Suprapubic skin (tissue), 2 donors: Measurements from ENCODE around the gene NME3.

Source experiments
- EP300 ChIP-seq: sonication (generic); formaldehyde crosslinking; IDR thresholded peaks from one replicate; pipeline ENCODE4 v1.6.1; 2017; ENCODE audit warnings: antibody characterized with exemption
- POLR2A ChIP-seq, 2 donors: fragments of 450-650 bp; IDR thresholded peaks; one replicate each; pipeline ENCODE4 v1.6.1; 2017; ENCODE audit warnings: antibody characterized with exemption in 2 of 2, mild to moderate bottlenecking in 2 of 2, moderate library complexity in 2 of 2

DNA sequence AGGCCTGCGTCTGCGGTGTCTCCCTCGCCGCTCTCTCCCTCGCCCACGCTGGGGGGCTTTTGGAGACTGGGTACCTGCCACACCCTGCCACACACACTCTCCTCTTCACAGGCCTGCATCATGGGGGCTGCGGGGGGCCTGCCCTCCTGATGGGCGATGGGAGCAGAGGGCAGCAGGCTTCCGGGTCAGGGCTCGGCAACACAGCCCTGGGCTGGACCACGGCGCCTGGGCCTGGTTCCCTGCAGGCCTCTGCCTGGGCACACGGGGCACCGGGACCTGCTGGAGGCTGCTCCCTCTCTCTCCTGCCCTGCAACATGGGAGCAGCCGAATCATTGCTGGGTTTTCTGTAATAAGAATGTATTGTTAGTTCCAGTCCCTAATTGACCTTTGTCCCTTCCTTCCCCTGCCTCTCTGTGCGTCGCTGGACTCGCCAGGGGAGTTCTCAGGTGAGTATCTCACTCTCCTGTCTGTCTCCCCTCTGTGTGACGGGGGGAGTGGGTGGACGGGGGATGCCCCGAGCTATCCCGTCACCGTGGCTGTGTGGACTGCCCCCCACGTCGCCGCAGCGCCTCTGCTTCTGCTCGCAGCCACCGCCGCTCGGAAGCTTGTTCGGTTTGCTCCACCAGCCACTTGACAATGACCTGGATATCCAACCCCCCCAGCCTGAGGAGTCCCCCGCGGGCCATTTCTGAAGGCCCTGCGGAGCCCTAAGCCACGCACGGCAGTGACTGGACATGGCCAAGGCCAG lies 13.5 kb downstream of the NME3 start:
- TF ChIP-seq EP300, result no peak
- TF ChIP-seq POLR2A (IDR thresholded peaks at IDR 0.05), result no peak
